Measurements from ENCODE around the gene TSPAN3. TPM values are rescaled to one million over a fixed set of nuclear protein-coding genes. Genes with fewer than 3 reads are reported as not detected.

Gene TSPAN3
- total RNA-seq, 4 donors from 2014 or later: 82.7 to 92.6 (median 88.2) TPM

DNA sequence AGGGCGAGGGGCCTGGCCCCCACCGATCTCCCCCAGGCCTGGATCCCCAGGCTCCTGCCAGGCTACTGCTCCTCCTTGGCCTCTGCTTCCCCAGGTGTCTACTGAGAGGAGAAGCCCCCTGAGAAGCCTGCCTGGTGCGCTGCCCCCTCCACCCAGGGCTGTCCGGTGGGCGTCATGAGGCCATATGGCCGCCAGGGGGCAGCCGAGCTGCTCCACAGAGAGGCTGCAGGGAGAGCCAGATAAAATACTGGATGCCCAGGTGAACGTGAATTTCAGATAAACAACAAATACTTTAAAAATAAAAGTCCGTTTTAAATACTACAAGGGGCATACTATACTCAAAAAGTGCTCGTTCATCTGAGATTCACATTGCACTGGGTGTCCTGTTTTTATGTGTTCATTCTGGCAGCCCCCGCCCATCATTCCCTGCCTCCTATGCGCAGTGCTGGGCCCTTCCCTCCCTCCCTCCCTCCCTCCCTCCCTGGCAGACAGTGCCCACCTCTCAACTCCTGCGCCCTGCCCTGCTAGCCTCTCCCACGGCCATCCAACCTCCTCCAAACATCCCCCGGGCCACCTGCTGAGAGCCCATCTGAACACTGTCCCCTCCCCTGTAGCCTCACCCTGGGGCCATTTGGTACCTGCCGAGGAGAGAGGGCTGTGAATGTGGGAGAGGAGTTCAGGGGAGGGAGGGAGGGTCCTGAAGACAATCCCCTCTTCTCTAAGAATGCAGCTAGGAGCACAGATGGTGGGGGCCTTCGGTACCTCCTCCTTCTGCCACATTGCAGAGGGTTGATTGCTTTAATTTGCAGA is 46.4 kb downstream of the TSPAN3 start:
- intact Hi-C loops (cut with DNase I; ENCODE audit: low total_unique reads): loop anchor here (2.0 kb wide), 1 partner anchor 518 kb away; no protein-coding TSS in a partner anchor
- 37 to 39% methylated on average over 14 to 16 of the region's 17 CpGs for WGBS, 2 donors
- DNase-seq (ENCODE audit: low spot score in 2 of 2): peak; percentile 45 to 74
- no peak overlapping the region for H3K4me3 ChIP-seq (ENCODE audit: low read depth, poor library complexity, severe bottlenecking)
- TF ChIP-seq, protein P1, sequence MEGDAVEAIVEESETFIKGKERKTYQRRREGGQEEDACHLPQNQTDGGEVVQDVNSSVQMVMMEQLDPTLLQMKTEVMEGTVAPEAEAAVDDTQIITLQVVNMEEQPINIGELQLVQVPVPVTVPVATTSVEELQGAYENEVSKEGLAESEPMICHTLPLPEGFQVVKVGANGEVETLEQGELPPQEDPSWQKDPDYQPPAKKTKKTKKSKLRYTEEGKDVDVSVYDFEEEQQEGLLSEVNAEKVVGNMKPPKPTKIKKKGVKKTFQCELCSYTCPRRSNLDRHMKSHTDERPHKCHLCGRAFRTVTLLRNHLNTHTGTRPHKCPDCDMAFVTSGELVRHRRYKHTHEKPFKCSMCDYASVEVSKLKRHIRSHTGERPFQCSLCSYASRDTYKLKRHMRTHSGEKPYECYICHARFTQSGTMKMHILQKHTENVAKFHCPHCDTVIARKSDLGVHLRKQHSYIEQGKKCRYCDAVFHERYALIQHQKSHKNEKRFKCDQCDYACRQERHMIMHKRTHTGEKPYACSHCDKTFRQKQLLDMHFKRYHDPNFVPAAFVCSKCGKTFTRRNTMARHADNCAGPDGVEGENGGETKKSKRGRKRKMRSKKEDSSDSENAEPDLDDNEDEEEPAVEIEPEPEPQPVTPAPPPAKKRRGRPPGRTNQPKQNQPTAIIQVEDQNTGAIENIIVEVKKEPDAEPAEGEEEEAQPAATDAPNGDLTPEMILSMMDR (IDR thresholded peaks at IDR 0.05): peak in 1 of 3 donors; percentile 55
- no peak for TF ChIP-seq POLR2A (IDR thresholded peaks at IDR 0.05)

DNA sequence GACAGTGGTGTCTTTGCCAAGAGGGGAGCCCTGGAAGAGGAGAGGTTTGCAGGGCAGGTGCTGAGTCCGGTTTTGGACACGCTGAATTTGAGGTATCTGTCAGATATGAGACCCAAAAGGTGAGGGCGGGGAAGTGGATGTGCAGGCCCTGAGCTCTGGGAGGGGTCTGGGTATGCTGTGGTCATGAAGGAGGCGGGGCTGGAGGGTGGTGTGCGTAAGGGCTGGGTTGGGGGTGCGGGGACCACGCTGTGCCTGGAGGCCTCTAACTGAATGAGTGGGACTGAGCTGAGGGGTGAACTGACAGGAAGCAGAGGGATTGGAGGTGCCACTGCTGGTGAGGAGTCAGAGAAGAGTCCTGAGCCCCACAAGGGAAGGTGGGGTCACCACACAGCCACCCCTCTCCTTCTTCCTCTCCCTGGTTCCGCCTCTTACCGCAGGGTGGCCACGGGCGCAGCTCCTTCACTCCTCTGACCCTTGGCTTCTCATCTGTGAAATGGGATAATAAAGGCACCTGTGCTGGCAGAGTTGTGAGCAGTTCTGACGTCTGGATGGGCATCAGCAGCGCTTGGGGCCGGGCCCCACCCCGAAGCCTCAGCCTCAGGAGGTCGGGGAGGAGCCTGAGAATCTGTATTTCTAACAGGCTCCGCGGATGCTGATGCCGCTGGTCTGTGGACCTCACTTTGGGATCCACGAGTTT is 47.2 kb downstream of the TSPAN3 start:
- WGBS, 2 donors: 58 to 64% methylated on average over 18 to 20 of the region's 20 CpGs
- DNase-seq (ENCODE audit: low spot score in 2 of 2): no peak
- intact Hi-C loops (cut with DNase I; ENCODE audit: low total_unique reads): loop anchor here (2.0 kb wide), 1 partner anchor 519 kb away; no protein-coding TSS in a partner anchor
- TF ChIP-seq POLR2A (IDR thresholded peaks at IDR 0.05): no peak
- TF ChIP-seq, protein P1 (IDR thresholded peaks at IDR 0.05): no peak
- H3K4me3 ChIP-seq (ENCODE audit: low read depth, poor library complexity, severe bottlenecking): no peak overlapping the region

- TF ChIP-seq, protein P1 (IDR thresholded peaks at IDR 0.05): no peak
- TF ChIP-seq POLR2A (IDR thresholded peaks at IDR 0.05): no peak
- intact Hi-C loops (cut with DNase I; ENCODE audit: low total_unique reads): no loop called here
- H3K4me3 ChIP-seq (ENCODE audit: low read depth, poor library complexity, severe bottlenecking): no peak overlapping the region
- DNase-seq (ENCODE audit: low spot score in 2 of 2): no peak
- 93% methylated on average over 14 of the region's 14 CpGs for WGBS, 2 donors
These were observed 48.0 kb downstream of the TSPAN3 start for GRCh38 chr15:77022646-77023575.

GRCh38 chr15:77021803-77022381 is 49.0 kb downstream of the TSPAN3 start:
- TF ChIP-seq, protein P1 (IDR thresholded peaks at IDR 0.05): no peak
- no peak for TF ChIP-seq POLR2A (IDR thresholded peaks at IDR 0.05)
- intact Hi-C loops (cut with DNase I; ENCODE audit: low total_unique reads): no loop called here
- no peak overlapping the region for H3K4me3 ChIP-seq (ENCODE audit: low read depth, poor library complexity, severe bottlenecking)
- WGBS, 2 donors: 63 to 73% methylated on average over 7 of the region's 7 CpGs
- no peak for DNase-seq (ENCODE audit: low spot score in 2 of 2)

DNA sequence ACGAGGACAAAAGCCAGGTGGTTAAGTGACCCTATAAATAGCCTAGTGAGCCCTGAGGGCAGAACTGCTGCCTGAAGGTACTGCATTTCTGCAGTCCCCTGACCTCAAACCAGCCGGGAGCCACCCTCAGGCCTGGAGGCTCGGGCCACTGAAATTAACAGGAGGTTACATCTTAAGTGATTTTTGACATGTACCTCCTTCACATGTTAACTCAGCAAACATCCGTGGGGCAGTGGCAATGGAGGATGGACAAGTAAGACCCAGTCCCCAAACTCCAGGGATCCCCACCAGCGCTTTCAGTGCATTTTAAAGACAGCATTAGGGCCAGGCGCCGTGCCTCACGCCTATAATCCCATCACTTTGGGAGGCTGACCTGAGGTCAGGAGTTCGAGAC is 49.8 kb downstream of the TSPAN3 start:
- H3K4me3 ChIP-seq (ENCODE audit: low read depth, poor library complexity, severe bottlenecking): no peak overlapping the region
- no peak for DNase-seq (ENCODE audit: low spot score in 2 of 2)
- WGBS, 2 donors: 84% methylated on average over 9 of the region's 9 CpGs
- intact Hi-C loops (cut with DNase I; ENCODE audit: low total_unique reads): no loop called here
- TF ChIP-seq, protein P1 (IDR thresholded peaks at IDR 0.05): no peak
- no peak for TF ChIP-seq POLR2A (IDR thresholded peaks at IDR 0.05)
